ENCODE results near the gene CASP7. TPM values are rescaled to one million over a fixed set of nuclear protein-coding genes. Genes with fewer than 3 reads are reported as not detected.

The CASP7 gene
- total RNA-seq, 1 donor from 2014 or later: 16.5 TPM

- H3K4me3 ChIP-seq (ENCODE audit: low read depth, low read length): no peak overlapping the region
- TF ChIP-seq, protein P1, sequence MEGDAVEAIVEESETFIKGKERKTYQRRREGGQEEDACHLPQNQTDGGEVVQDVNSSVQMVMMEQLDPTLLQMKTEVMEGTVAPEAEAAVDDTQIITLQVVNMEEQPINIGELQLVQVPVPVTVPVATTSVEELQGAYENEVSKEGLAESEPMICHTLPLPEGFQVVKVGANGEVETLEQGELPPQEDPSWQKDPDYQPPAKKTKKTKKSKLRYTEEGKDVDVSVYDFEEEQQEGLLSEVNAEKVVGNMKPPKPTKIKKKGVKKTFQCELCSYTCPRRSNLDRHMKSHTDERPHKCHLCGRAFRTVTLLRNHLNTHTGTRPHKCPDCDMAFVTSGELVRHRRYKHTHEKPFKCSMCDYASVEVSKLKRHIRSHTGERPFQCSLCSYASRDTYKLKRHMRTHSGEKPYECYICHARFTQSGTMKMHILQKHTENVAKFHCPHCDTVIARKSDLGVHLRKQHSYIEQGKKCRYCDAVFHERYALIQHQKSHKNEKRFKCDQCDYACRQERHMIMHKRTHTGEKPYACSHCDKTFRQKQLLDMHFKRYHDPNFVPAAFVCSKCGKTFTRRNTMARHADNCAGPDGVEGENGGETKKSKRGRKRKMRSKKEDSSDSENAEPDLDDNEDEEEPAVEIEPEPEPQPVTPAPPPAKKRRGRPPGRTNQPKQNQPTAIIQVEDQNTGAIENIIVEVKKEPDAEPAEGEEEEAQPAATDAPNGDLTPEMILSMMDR (conservative IDR thresholded peaks at IDR 0.05; ENCODE audit: low read depth, low read length): no peak
- no peak for DNase-seq (ENCODE audit: low read depth)
Measured at GRCh38 chr10:113718969-113719822, 39.5 kb downstream of the CASP7 start.

DNA sequence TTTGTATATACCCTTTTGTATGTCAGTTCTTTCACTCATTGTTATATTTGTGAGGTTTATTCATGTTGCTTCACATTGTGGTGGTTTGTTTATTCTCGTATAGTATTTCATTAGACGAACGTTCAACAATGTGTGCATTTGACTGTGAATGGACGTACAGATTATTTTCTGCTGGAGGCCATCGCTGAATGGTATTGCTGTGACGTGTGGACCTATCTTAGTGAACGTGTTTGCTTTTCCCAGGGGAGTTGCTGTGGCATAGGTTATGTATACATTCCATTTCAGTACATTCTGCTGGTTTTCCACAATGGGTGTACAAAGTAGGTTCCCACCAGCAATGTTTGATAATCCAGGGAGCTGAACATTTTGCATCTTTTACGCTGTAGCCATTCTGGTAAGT is 40.7 kb downstream of the CASP7 start:
- H3K4me3 ChIP-seq (ENCODE audit: low read depth, low read length): no peak overlapping the region
- no peak for DNase-seq (ENCODE audit: low read depth)
- TF ChIP-seq, protein P1 (conservative IDR thresholded peaks at IDR 0.05; ENCODE audit: low read depth, low read length): no peak

DNA sequence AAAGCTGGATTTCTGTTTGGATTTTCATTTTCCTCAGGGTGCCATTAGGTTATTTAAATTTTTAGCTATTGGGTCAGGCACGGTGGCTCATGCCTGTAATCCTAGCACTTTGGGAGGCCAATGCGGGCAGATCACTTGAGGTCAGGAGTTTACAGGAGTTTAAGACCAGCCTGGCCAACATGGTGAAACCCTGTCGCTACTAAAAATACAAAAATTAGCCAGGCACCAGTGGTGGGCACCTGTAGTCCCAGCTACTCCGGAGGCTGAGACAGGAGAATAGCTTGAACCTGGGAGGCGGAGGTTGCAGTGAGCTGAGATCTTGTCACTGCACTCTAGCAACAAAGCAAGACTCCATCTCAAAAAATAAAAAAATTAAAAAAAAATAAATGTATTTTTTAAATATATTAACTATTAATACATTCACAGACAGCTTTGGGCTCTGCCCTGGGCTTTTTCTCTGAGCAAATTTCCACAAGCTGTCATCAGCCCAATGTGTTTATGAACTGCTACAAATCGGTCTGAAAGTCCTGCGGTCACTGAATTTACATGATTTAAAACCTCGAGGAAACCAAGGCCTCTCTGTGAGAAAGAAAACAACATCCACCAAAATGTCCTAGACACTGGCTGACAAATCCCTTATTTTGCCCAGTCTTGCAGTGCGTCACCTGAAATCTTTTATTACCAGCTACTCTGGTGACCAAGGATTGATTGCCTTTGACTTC is 52.6 kb downstream of the CASP7 start:
- no peak overlapping the region for H3K4me3 ChIP-seq (ENCODE audit: low read depth, low read length)
- TF ChIP-seq, protein P1 (conservative IDR thresholded peaks at IDR 0.05; ENCODE audit: low read depth, low read length): no peak
- no peak for DNase-seq (ENCODE audit: low read depth)

DNA sequence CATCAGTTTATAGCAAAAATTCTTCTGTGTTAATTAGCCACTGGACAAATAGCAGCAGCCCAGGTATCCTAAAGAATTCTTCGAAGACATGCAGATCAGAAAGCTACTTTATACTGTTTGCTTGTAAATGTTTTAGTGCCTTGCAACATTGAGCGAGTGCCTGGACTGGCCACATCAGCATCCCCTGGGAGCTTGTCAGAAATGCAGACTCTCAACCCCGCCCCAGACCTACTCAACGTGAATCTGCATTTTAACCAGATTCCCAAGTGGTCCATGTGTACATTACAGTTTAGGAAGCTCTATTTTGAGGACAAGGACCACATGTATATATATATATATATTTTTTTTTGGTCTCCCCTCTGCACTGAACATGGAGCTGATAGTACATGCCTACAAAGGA is 53.3 kb downstream of the CASP7 start:
- TF ChIP-seq, protein P1 (conservative IDR thresholded peaks at IDR 0.05; ENCODE audit: low read depth, low read length): no peak
- no peak overlapping the region for H3K4me3 ChIP-seq (ENCODE audit: low read depth, low read length)
- no peak for DNase-seq (ENCODE audit: low read depth)

GRCh38 chr10:113733635-113734034 is 53.9 kb downstream of the CASP7 start:
- no peak for DNase-seq (ENCODE audit: low read depth)
- TF ChIP-seq, protein P1 (conservative IDR thresholded peaks at IDR 0.05; ENCODE audit: low read depth, low read length): no peak
- H3K4me3 ChIP-seq (ENCODE audit: low read depth, low read length): no peak overlapping the region

GRCh38 chr10:113735913-113736312 is 56.2 kb downstream of the CASP7 start:
- TF ChIP-seq, protein P1 (conservative IDR thresholded peaks at IDR 0.05; ENCODE audit: low read depth, low read length): peak; percentile 53
- peak; percentile 30 for DNase-seq (ENCODE audit: low read depth)
- H3K4me3 ChIP-seq (ENCODE audit: low read depth, low read length): no peak overlapping the region

Measured in epithelial cell of proximal tubule (primary cell).